ENCODE data around the gene KCNN3.

The KCNN3 gene

GRCh38 chr1:154767315-154768240 is 102.5 kb downstream of the KCNN3 start:
- DNase-seq = no peak

- DNase-seq = no peak
Observed at GRCh38 chr1:154765970-154766369, 104.1 kb downstream of the KCNN3 start.

DNA sequence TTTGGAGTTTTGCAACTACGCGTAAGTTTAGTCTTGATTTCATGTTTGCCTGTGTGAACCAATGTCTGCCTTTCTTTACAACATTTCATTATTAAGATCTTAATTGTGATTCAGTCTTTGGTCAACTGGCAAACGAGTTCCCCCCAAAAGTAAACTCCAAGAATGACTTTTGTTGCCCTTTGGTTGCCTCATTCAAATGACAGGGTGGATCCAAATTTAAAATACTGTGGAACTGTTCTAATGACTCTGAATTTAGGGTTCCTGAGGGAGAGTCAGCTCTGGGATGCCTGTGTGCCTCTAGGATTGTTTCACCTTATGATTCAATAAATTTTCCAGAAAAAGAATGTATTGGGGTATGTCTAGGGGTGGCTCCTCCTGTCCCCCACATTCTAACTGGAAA is 105.3 kb downstream of the KCNN3 start:
- DNase-seq = no peak

DNA sequence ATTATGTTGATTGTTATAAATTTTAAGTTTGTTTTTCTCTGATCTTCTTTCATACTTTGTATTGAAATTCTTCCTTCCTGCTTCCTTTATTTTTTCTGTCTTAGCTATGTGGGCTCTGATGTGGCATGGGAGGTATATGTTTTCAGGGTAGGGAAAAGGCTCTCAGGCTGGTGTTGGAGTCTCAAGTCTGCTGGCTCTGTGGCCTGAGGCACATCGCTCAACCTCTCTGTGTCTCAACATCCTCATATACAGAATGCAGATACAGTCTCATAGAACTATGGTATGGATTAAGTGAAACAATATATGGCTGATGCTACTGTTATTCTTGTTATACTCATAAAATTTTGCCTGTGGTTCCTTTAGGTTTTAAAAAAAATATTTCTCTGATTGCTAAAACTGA is 105.9 kb downstream of the KCNN3 start:
- no peak for DNase-seq

- peak; percentile 3 for DNase-seq
Observed at GRCh38 chr1:154760469-154760933, 109.6 kb downstream of the KCNN3 start.

DNA sequence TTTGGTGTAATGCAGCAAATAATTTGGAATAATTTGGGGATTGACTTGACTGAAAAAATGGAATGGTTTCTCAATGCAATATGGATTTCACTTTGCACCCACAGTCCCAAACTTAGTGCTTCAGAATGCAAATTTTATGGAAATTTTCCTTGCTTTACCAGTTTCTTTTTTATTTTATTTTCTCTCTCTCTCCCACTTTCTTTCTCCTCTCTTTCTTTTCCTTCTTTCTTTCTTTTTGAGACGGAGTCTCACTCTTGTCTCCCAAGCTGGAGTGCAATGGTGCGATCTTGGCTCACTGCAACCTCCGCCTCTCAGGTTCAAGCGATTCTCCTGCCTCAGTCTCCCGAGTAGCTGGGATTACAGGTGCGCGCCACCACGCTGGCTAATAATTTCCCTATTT is 110.3 kb downstream of the KCNN3 start:
- no peak for DNase-seq

- no peak for DNase-seq
Observed at GRCh38 chr1:154759196-154759595, 110.9 kb downstream of the KCNN3 start.

DNA sequence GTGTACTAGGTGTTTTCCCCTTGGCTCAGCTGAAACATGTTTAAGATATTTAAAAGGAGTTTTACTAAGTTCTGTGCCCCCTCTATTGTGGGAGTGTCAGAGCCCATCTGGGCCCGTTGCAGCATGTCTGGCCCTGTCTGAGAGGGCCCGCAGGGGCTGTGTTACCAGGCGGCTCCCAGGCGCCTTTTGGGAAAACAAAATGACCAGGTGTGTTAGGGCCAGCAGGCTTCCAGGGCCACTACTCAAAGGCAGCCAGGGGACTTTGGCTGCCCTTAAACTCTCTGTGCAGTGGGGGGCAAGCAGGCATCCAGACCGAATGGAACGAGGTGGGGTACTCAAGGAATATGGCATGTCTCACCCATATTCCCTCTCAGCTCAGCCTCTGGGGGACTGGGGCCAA is 111.7 kb downstream of the KCNN3 start:
- DNase-seq = no peak

GRCh38 chr1:154756793-154757548 is 113.1 kb downstream of the KCNN3 start:
- DNase-seq = no peak

GRCh38 chr1:154755858-154756730 is 114.0 kb downstream of the KCNN3 start:
- DNase-seq = peak; percentile 51

DNA sequence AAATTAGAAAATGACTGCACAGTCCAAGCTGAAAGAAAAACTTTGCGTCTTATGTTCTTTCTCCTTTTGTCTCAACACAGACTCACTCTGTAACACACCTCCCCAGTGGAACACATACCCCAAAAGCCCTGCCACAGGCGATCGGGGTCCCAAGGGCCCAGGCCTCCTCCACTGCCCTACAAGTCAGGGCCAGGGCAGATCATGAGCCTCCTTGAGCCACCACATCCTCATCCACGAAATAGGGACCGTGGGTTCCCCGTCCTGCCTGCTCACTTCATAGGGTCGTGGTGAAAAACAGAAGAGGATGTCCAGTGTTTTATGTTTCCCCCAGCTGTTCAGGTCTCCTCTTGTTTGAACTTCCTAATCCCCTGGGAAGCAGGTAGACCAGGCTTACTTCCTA is 116.7 kb downstream of the KCNN3 start:
- DNase-seq = no peak

DNA sequence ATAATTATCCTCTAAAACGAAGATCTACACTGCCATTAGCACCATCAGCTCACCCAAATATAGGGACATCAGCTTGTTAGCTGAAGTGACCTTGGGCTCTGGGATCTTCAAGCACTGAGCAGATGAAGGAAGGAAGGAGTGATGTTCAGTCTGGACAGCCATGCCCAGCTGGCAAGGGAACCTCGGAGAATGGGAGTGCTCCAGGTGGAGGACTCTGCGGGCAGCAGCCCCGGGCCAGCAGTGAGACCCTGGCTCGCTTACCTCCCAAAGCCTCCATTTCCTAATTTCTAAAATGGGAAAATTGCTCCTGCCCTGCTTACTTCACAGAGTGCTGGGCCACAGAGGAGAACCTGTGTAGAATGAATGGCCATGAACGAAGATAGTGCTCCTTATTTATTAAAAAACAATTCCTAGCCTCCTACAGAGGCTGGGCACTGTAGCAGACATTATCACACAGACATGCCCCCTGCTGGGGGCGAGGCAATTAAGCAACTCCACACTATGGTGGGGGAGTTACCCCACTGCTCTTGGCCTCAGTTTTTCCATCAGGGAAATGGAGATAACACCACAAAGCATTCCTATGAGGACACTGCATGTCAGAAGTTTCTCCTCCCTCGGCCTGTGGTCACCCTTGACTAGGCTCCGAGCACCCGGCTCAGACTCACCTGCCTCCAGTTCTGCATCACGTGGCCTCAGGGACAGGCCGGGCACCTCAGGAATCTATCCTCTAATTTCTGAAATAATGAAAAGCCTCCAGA is 117.6 kb downstream of the KCNN3 start:
- DNase-seq = no peak

DNA sequence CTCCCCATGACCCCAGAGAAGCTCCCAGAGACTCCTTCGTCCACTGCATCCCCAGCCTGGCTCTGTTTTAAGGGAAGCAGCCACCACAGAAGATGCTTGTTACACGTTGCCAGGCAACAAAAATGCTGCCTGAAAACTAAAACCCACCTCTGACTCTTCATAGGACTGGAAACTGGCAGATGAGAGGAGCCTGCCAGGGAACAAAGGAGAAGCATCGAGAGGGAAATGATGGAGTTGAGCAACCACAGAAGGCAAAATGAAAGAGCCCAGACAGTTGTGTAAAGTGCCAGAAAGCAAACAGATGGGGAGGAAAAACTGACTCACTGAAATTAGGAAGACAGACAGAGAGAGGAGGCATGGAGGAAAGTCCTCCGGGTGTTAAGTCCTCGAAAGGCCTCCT is 118.4 kb downstream of the KCNN3 start:
- peak; percentile 87 for DNase-seq

DNA sequence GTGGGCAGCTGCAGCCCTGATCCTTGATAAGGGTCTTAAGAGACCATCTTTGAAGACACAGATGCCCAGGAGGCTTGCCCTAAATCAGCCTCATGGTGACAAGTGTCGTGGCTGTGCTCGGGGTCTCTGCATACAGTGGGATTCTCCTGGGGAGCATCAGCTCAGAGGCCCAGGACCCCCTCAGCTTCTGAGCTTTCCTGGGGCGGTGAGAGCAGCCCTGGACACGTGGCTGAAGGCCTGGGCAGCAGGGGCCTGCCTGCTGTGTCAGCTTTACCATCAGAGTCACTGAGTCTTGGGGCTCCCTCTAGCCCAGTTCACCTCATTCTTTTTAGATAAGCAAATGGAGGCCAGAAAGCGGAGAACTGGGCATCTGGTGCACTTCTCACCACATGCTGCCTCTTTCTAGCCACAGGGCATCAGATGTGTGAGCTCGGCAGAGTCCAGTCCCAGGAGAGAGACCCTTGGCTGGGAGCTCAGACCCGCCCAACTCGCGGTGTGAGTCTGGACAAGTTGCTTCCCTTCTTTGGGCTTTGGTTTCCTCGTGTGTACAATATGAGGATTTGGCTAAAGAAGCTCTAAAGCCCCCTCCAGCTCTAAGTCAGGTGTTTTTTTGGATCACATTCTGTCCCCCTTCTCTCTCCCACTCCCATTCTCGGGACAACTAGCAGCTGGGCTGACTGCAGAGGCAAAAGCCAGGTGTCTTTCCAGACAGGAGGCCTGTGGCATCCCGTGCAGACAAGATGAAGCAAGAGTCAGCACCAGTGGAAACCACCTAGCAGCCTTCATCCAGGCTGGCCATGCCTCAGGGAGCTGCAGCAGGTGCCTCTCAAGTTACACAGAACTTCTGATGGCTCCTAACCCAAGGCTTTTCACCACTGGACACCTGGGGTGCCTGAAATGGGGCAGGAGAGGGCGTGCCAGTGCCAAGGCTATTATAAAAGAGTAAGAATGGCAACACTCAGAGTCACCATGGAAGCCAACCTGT is 119.1 kb downstream of the KCNN3 start:
- no peak for DNase-seq

- DNase-seq = no peak
Observed at GRCh38 chr1:154749078-154749760, 120.9 kb downstream of the KCNN3 start.

DNA sequence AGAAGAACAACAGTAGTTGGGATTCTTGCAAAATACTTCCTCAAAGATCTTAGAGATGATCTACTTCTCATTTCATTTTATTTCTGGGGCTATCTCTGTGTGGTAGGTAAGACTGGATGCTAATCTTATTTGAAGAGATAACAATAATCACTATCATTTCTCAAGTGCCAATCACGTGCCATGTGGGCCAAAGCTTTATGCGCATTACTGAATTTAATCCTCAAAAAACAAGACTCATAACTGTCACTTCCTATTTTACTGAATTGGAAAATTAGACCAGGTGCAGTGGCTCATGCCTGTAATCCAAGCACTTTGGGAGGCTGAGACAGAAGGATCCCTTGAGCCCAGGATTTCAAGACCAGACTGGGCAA is 121.7 kb downstream of the KCNN3 start:
- DNase-seq = no peak

DNA sequence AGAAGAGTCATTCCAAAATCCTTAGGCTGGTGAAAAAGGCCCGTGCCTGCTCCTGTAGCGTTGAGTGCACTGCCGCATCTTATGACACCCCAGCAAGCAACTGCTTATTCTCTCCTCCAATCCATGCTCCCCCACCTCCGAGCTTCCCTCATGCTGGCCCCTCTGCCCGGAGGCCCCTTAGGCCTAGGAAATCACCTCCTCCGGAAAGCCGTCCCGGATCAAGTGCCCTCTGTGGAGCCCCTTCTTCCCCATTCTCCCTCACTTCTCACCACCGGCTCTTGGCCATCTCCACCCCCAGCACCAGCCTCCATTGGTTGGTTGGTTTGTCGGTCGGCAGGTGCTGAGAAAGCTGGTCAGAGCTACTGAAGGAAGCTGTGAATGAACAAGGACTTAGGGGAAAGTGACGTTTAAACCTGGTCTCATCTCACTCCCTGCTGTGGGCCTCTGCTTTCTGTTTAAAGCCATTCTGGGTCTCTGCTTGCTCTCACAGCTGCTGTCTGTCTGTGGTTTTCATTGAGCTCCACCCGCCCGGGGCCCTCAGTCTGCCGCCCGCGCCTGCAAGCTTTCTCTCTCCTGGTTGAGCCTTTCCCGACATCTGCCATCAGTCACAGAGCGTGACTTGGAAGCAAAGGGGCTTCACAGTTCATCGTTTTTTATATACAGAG is 122.2 kb downstream of the KCNN3 start:
- DNase-seq = peak; percentile 67

- no peak for DNase-seq
Observed at GRCh38 chr1:154747380-154747739, 122.7 kb downstream of the KCNN3 start.

DNA sequence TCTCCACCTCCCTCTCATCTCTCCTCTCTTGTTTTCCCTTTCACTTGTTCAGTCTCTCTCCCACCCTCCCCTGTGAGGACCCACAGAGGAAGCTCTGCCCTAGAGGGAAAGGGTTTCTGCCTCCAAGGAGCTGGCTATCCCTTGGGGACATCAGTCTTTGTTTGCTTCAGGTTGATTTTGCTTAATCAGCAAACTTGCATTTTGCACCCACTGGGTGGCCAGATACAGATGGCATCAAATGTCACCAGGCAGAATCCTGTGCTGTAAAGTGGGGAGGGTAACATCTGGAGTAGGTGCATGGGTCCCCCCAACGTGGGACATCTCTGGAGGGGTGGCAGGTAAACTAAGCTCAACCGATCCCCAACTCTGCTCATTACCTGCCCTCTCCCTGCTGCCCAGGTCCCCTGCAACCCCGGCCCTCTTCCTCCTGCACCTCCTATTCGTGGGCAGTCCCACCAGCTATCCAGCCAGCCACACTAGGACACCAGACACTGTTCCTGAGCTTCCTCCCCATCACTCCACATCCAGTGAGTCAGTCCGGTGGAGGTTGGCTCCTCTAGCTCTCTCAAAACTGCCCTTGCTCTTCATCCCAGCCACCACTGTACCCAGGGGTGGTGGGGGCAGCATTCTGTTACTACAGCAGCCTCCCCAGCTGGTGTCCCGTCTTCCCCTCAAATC is 123.3 kb downstream of the KCNN3 start:
- DNase-seq = no peak

Measured in DMS79 treated with DMSO at 0.1 percent for 48 hours (cell line).